ENCODE results near the gene NOXO1. TPM values are rescaled to one million over a fixed set of nuclear protein-coding genes. Genes with fewer than 3 reads are reported as not detected.

NOXO1 gene
- total and polyA plus RNA-seq, 4 donors: 0.28 to 7.3 (median 3.2) TPM

DNA sequence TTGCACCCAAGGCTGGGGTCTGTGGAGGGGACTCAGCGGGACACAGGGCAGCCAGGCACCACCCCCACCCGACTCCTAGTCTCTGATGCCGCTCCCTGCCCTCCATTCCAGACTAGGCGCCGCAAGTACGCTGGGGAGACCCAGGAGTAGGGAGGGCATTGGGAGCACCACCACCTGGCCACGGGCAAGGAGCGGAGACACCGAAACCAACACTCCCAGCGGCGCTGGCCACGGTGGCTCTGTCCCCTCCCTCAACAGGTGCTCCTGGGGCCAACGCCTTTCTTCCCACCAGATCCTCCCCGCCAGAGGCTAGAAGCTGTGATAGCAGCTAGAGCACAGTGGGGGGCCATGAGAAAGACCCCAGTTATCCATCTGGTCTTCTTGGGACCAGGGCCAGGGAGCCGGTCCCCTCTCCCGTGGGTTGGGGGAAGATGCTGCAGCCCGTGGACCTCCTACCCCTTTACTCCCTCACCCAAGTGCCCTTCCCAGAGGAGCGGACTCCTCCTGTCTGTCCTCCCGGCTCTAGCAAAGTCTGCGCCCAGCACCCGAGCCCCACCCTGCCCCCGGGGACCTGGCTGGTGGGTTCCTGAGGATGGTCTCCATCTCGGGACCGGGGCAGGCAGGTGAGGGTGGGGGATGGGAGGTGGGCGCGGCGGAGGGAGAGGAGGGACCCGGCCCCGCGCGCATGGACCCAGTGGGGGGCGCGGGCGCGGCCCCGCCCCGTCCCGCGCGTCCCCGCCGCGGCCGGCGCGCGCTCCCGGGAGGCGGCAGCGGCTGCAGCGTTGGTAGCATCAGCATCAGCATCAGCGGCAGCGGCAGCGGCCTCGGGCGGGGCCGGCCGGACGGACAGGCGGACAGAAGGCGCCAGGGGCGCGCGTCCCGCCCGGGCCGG, 8.2 kb upstream of the NOXO1 start, which contains the start of gene SYNGR3:
SYNGR3 (plus strand) TSS at position 762 of the 892 bp plus-strand sequence. CDS start 133 bp downstream, outside the sequence.
- H3K36me3 ChIP-seq (ENCODE audit: control insufficient read depth in 4 of 4, insufficient read depth in 4 of 4, low read length in 4 of 4): peaks cover 0 to 15% (median 11%) of the 10 kb centered on the region in 4 donors
- ATAC-seq (ENCODE audit: insufficient read depth, low FRiP score) (no peak), DNase-seq (no peak)
- no peak within 1 kb of the TSS for H3K27ac ChIP-seq (ENCODE audit: low read depth in 1 of 2, low read length in 1 of 2)
- TF ChIP-seq, protein P1, sequence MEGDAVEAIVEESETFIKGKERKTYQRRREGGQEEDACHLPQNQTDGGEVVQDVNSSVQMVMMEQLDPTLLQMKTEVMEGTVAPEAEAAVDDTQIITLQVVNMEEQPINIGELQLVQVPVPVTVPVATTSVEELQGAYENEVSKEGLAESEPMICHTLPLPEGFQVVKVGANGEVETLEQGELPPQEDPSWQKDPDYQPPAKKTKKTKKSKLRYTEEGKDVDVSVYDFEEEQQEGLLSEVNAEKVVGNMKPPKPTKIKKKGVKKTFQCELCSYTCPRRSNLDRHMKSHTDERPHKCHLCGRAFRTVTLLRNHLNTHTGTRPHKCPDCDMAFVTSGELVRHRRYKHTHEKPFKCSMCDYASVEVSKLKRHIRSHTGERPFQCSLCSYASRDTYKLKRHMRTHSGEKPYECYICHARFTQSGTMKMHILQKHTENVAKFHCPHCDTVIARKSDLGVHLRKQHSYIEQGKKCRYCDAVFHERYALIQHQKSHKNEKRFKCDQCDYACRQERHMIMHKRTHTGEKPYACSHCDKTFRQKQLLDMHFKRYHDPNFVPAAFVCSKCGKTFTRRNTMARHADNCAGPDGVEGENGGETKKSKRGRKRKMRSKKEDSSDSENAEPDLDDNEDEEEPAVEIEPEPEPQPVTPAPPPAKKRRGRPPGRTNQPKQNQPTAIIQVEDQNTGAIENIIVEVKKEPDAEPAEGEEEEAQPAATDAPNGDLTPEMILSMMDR (IDR thresholded peaks at IDR 0.05; ENCODE audit: control extremely low read depth, extremely low read depth): no peak
- peaks cover 3 to 19% (median 7%) of the 10 kb centered on the region in 5 donors for H3K4me1 ChIP-seq (ENCODE audit: control insufficient read depth in 5 of 5, insufficient read depth in 5 of 5, low read length in 5 of 5)
- 7 to 12% methylated on average over 33 to 67 of the region's 67 CpGs for whole genome bisulfite sequencing, 2 donors
- peaks cover 0 to 30% (median 27%) of the 10 kb centered on the region in 3 donors for H3K27me3 ChIP-seq (ENCODE audit: control insufficient read depth in 3 of 3, insufficient read depth in 3 of 3, low read length in 2 of 3)
- no peak within 1 kb of the TSS for H3K4me3 ChIP-seq
- H3K9me3 ChIP-seq (ENCODE audit: control insufficient read depth in 4 of 4, insufficient read depth in 3 of 4, low read length in 3 of 4): no peaks in the 10 kb centered on the region
- H3K9ac ChIP-seq (ENCODE audit: insufficient read depth in 1 of 2, low read length in 2 of 2): no peak within 1 kb of the TSS

- DNase-seq: no peak
- Histone ChIP-seq H3K27me3 (ENCODE audit: control insufficient read depth in 3 of 3, insufficient read depth in 3 of 3, low read length in 2 of 3) (peaks cover 0 to 38% (median 35%) of the 10 kb centered on the region in 3 donors), H3K4me3 (no peak overlapping the region), H3K36me3 (ENCODE audit: control insufficient read depth in 4 of 4, insufficient read depth in 4 of 4, low read length in 4 of 4) (peaks cover 0 to 15% (median 11%) of the 10 kb centered on the region in 4 donors), H3K9ac (ENCODE audit: insufficient read depth in 1 of 2, low read length in 2 of 2) (no peak overlapping the region), H3K27ac (ENCODE audit: low read depth in 1 of 2, low read length in 1 of 2) (no peak overlapping the region), H3K4me1 (ENCODE audit: control insufficient read depth in 5 of 5, insufficient read depth in 5 of 5, low read length in 5 of 5) (peaks cover 3 to 24% (median 7%) of the 10 kb centered on the region in 5 donors), H3K9me3 (ENCODE audit: control insufficient read depth in 4 of 4, insufficient read depth in 3 of 4, low read length in 3 of 4) (no peaks in the 10 kb centered on the region)
- TF ChIP-seq, protein P1 (IDR thresholded peaks at IDR 0.05; ENCODE audit: control extremely low read depth, extremely low read depth): no peak
- 93 to 95% methylated on average over 10 of the region's 10 CpGs for WGBS, 2 donors
- ATAC-seq (ENCODE audit: insufficient read depth, low FRiP score): no peak
Measured at GRCh38 chr16:1987198-1987597, 5.9 kb upstream of the NOXO1 start.

- 95% methylated on average over 14 of the region's 14 CpGs for WGBS, 2 donors
- TF ChIP-seq, protein P1 (IDR thresholded peaks at IDR 0.05; ENCODE audit: control extremely low read depth, extremely low read depth): no peak
- Histone ChIP-seq H3K4me3 (no peak overlapping the region), H3K9me3 (ENCODE audit: control insufficient read depth in 4 of 4, insufficient read depth in 3 of 4, low read length in 3 of 4) (no peaks in the 10 kb centered on the region), H3K36me3 (ENCODE audit: control insufficient read depth in 4 of 4, insufficient read depth in 4 of 4, low read length in 4 of 4) (peaks cover 0 to 15% (median 11%) of the 10 kb centered on the region in 4 donors), H3K9ac (ENCODE audit: insufficient read depth in 1 of 2, low read length in 2 of 2) (no peak overlapping the region), H3K27me3 (ENCODE audit: control insufficient read depth in 3 of 3, insufficient read depth in 3 of 3, low read length in 2 of 3) (peaks cover 0 to 42% (median 41%) of the 10 kb centered on the region in 3 donors), H3K4me1 (ENCODE audit: control insufficient read depth in 5 of 5, insufficient read depth in 5 of 5, low read length in 5 of 5) (peaks cover 0 to 20% (median 7%) of the 10 kb centered on the region in 5 donors), H3K27ac (ENCODE audit: low read depth in 1 of 2, low read length in 1 of 2) (no peak overlapping the region)
- no peak for DNase-seq
- no peak for ATAC-seq (ENCODE audit: insufficient read depth, low FRiP score)
Measured at GRCh38 chr16:1985466-1986150, 4.3 kb upstream of the NOXO1 start.

Data from lung (tissue), 12 donors.